HEK293T (cell line): ENCODE data around the gene CERK.

Experiments used
- ARNT ChIP-seq: fragments of 450-650 bp; IDR thresholded peaks from 2 replicates; pipeline ENCODE4 v1.6.1; 2017; ENCODE audit warnings: mild to moderate bottlenecking
- BHLHE40 ChIP-seq: fragments of 450-650 bp; IDR thresholded peaks from 2 replicates; pipeline ENCODE4 v1.6.1; 2016; ENCODE audit warnings: mild to moderate bottlenecking, moderate library complexity, borderline replicate concordance
- CTBP1 ChIP-seq: fragments of 450-650 bp; IDR thresholded peaks from 2 replicates; pipeline ENCODE4 v1.6.1; 2016; ENCODE audit warnings: borderline replicate concordance
- FOXA1 ChIP-seq: fragments of 450-650 bp; IDR thresholded peaks from 2 replicates; pipeline ENCODE4 v1.6.1; 2016; ENCODE audit warnings: mild to moderate bottlenecking
- FOXK2 ChIP-seq: fragments of 450-650 bp; IDR thresholded peaks from 2 replicates; pipeline ENCODE4 v1.6.1; 2016; ENCODE audit warnings: mild to moderate bottlenecking
- FOXM1 ChIP-seq: fragments of 450-650 bp; IDR thresholded peaks from 2 replicates; pipeline ENCODE4 v1.6.1; 2017; ENCODE audit warnings: mild to moderate bottlenecking, borderline replicate concordance
- HDGF ChIP-seq: fragments of 450-650 bp; IDR thresholded peaks from 2 replicates; pipeline ENCODE4 v1.6.1; 2017; ENCODE audit warnings: antibody characterized with exemption, borderline replicate concordance
- LEF1 ChIP-seq: fragments of 450-650 bp; IDR thresholded peaks from 2 replicates; pipeline ENCODE4 v1.6.1; 2017; ENCODE audit warnings: mild to moderate bottlenecking, borderline replicate concordance
- NFRKB ChIP-seq: fragments of 450-650 bp; IDR thresholded peaks from 2 replicates; pipeline ENCODE4 v1.6.1; 2016; ENCODE audit warnings: mild to moderate bottlenecking, moderate library complexity
- SP1 ChIP-seq: fragments of 450-650 bp; IDR thresholded peaks from 2 replicates; pipeline ENCODE4 v1.6.1; 2017
- TARDBP ChIP-seq: fragments of 450-650 bp; IDR thresholded peaks from 2 replicates; pipeline ENCODE4 v1.6.1; 2016
- ZNF384 ChIP-seq: fragments of 450-650 bp; IDR thresholded peaks from 2 replicates; pipeline ENCODE4 v1.6.1; 2016

DNA sequence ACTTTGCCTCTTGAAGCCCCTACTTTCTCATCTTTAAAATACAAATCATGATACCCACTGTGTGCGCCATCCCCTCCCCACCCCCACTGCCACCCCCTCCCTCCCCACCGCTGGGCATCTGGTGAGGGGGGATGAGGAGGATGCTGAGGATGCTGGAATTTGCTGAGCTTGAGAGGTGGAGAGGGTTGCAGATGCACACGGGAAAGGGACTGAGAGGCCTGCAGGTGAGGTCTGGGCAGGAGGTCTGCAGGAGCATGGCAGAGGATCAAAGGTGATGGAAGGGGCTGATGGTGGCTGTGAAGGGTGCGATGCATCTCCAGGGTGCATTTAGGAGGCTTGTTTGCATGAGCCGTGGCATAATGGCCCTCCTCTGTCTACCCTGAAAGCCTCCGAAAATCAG lies 16.8 kb upstream of the CERK start:
- TF ChIP-seq BHLHE40: no peak
- no peak for TF ChIP-seq NFRKB
- TF ChIP-seq FOXK2: no peak
- TF ChIP-seq TARDBP: no peak
- TF ChIP-seq SP1: no peak
- no peak for TF ChIP-seq FOXA1
- no peak for TF ChIP-seq FOXM1
- TF ChIP-seq ARNT: no peak
- TF ChIP-seq HDGF: no peak
- no peak for TF ChIP-seq ZNF384
- TF ChIP-seq LEF1: no peak
- no peak for TF ChIP-seq CTBP1
